Measurements from ENCODE around the gene SPOCK2. TPM values are rescaled to one million over a fixed set of nuclear protein-coding genes. Genes with fewer than 3 reads are reported as not detected.

The SPOCK2 gene
- total RNA-seq, 4 donors from 2014 or later: 3.4 to 6.7 (median 5.3) TPM

- no peaks in the 10 kb centered on the region for H3K4me1 ChIP-seq
- TF ChIP-seq POLR2A (IDR thresholded peaks at IDR 0.05) (no peak), CTCF (IDR thresholded peaks at IDR 0.05 in 4 of 5, conservative IDR thresholded peaks at IDR 0.05 in 1 of 5) (no peak)
- intact Hi-C loops (cut with DNase I; ENCODE audit: low total_unique reads) (no loop called here), in situ Hi-C loops (cut with MboI; ENCODE audit: low sequenced_read_pairs in 4 of 4) (no loop called here)
- no peaks in the 10 kb centered on the region for H3K36me3 ChIP-seq
- H3K27ac ChIP-seq: no peak overlapping the region
- no peaks in the 10 kb centered on the region for H3K27me3 ChIP-seq
- H3K4me3 ChIP-seq: no peak overlapping the region
- DNase-seq (no peak), ATAC-seq (no peak)
- H3K9me3 ChIP-seq: no peaks in the 10 kb centered on the region
Measured at GRCh38 chr10:72073708-72074573, 14.4 kb downstream of the SPOCK2 start.

GRCh38 chr10:72072639-72073038 is 15.7 kb downstream of the SPOCK2 start:
- no peaks in the 10 kb centered on the region for H3K9me3 ChIP-seq
- H3K27ac ChIP-seq: no peak overlapping the region
- H3K27me3 ChIP-seq: no peaks in the 10 kb centered on the region
- TF ChIP-seq CTCF (IDR thresholded peaks at IDR 0.05 in 4 of 5, conservative IDR thresholded peaks at IDR 0.05 in 1 of 5) (no peak), POLR2A (IDR thresholded peaks at IDR 0.05) (no peak)
- no peak overlapping the region for H3K4me3 ChIP-seq
- H3K4me1 ChIP-seq: no peaks in the 10 kb centered on the region
- in situ Hi-C loops (cut with MboI; ENCODE audit: low sequenced_read_pairs in 4 of 4): no loop called here
- H3K36me3 ChIP-seq: no peaks in the 10 kb centered on the region
- ATAC-seq: no peak
- DNase-seq: no peak
- intact Hi-C loops (cut with DNase I; ENCODE audit: low total_unique reads): no loop called here

- TF ChIP-seq CTCF (IDR thresholded peaks at IDR 0.05 in 4 of 5, conservative IDR thresholded peaks at IDR 0.05 in 1 of 5) (no peak), POLR2A (IDR thresholded peaks at IDR 0.05) (no peak)
- peaks cover 0 to 5% of the 10 kb centered on the region in 2 donors for H3K4me1 ChIP-seq
- no peak overlapping the region for H3K27ac ChIP-seq
- H3K9me3 ChIP-seq: no peaks in the 10 kb centered on the region
- ATAC-seq (no peak), DNase-seq (no peak)
- no peaks in the 10 kb centered on the region for H3K27me3 ChIP-seq
- in situ Hi-C loops (cut with MboI; ENCODE audit: low sequenced_read_pairs in 4 of 4) (no loop called here), intact Hi-C loops (cut with DNase I; ENCODE audit: low total_unique reads) (no loop called here)
- H3K4me3 ChIP-seq: no peak overlapping the region
- H3K36me3 ChIP-seq: no peaks in the 10 kb centered on the region
Measured at GRCh38 chr10:72072046-72072445, 16.3 kb downstream of the SPOCK2 start.

- no peak overlapping the region for H3K4me3 ChIP-seq
- intact Hi-C loops (cut with DNase I; ENCODE audit: low total_unique reads): no loop called here
- no peaks in the 10 kb centered on the region for H3K27me3 ChIP-seq
- H3K36me3 ChIP-seq: no peaks in the 10 kb centered on the region
- H3K4me1 ChIP-seq: peaks cover 0 to 7% of the 10 kb centered on the region in 2 donors
- no peak for ATAC-seq
- no peaks in the 10 kb centered on the region for H3K9me3 ChIP-seq
- no peak for DNase-seq
- in situ Hi-C loops (cut with MboI; ENCODE audit: low sequenced_read_pairs in 4 of 4): no loop called here
- no peak overlapping the region for H3K27ac ChIP-seq
- TF ChIP-seq POLR2A (IDR thresholded peaks at IDR 0.05) (no peak), CTCF (IDR thresholded peaks at IDR 0.05 in 4 of 5, conservative IDR thresholded peaks at IDR 0.05 in 1 of 5) (no peak)
Measured at GRCh38 chr10:72069751-72070526, 18.4 kb downstream of the SPOCK2 start.

All from gastrocnemius medialis (tissue), 4 donors.